WTC11 (cell line): ENCODE results near the gene LILRA6. TPM values are rescaled to one million over a fixed set of nuclear protein-coding genes. Genes with fewer than 3 reads are reported as not detected.
A peak's percentile ranks its signal among the peaks of the same experiment; 100 is the strongest.

Experiments
- ATAC-seq: fragments of 200-7000 bp; cut with Tn5 transposase; 2 replicates; pipeline ENCODE4 v1.10.0; 2021; ENCODE audit warnings: mild to moderate bottlenecking, moderate library complexity
- CTCF ChIA-PET: fragments of 300-600 bp; sonication (Branson Sonifier 250); formaldehyde crosslinking; loops from one replicate; lab custom pipeline; 2021; ENCODE audit warnings: antibody characterized with exemption; lab: Charles Lee
- POLR2A ChIA-PET: fragments of 350-600 bp; sonication (Branson Sonifier 250); formaldehyde crosslinking; loops from one replicate; lab custom pipeline; 2021; ENCODE audit warnings: antibody characterized with exemption; lab: Charles Lee
- DNase-seq: peaks from one replicate; pipeline ENCODE4 v3.0.0; 2021; ENCODE audit warnings: low spot score
- H3K27ac Mint-ChIP-seq: 2 replicates; pipeline ENCODE4 v1.8.0; 2021; ENCODE audit warnings: mixed read lengths
- H3K27me3 Mint-ChIP-seq: 2 replicates; pipeline ENCODE4 v1.8.0; 2021; ENCODE audit warnings: low read depth, mild to moderate bottlenecking, moderate library complexity, mixed read lengths
- H3K36me3 Mint-ChIP-seq: 2 replicates; pipeline ENCODE4 v1.8.0; 2021; ENCODE audit warnings: mixed read lengths
- H3K4me1 Mint-ChIP-seq: 2 replicates; pipeline ENCODE4 v1.8.0; 2022; ENCODE audit warnings: mixed read lengths
- H3K4me3 Mint-ChIP-seq: 2 replicates; pipeline ENCODE4 v1.8.0; 2021; ENCODE audit warnings: mild to moderate bottlenecking, moderate library complexity, mixed read lengths
- H3K9me3 Mint-ChIP-seq: 2 replicates; pipeline ENCODE4 v1.8.0; 2021; ENCODE audit warnings: mixed read lengths
- ARID4B ChIP-seq: sonication (generic); formaldehyde crosslinking; IDR thresholded peaks from 2 replicates; pipeline ENCODE4 v1.8.0; 2023; ENCODE audit warnings: missing genetic modification reagents, mild to moderate bottlenecking, borderline replicate concordance
- ERG ChIP-seq: fragments of 250-450 bp; sonication (Bioruptor Pico); IDR thresholded peaks from 2 replicates; pipeline ENCODE4 v1.8.0; 2021; ENCODE audit warnings: mild to moderate bottlenecking
- FOXJ3 ChIP-seq: sonication (generic); formaldehyde crosslinking; IDR thresholded peaks from 2 replicates; pipeline ENCODE4 v1.9.0; 2021; ENCODE audit warnings: missing genetic modification reagents, mild to moderate bottlenecking, borderline replicate concordance
- GABPB1 ChIP-seq: sonication (generic); formaldehyde crosslinking; IDR thresholded peaks from 2 replicates; pipeline ENCODE4 v1.8.1; 2023; ENCODE audit warnings: mild to moderate bottlenecking, missing genetic modification reagents
- GTF2I ChIP-seq: fragments of 250-450 bp; sonication (Bioruptor Pico); conservative IDR thresholded peaks from 2 replicates; pipeline ENCODE4 v1.4.0; 2021; ENCODE audit warnings: mild to moderate bottlenecking
- IRF1 ChIP-seq: sonication (generic); formaldehyde crosslinking; IDR thresholded peaks from 2 replicates; pipeline ENCODE4 v1.8.0; 2023; ENCODE audit warnings: missing genetic modification reagents
- KAT7 ChIP-seq: sonication (generic); formaldehyde crosslinking; IDR thresholded peaks from 2 replicates; pipeline ENCODE4 v1.8.1; 2023; ENCODE audit warnings: missing genetic modification reagents, mild to moderate bottlenecking, borderline replicate concordance
- MXD4 ChIP-seq: fragments of 250-450 bp; sonication (Bioruptor Pico); IDR thresholded peaks from 2 replicates; pipeline ENCODE4 v1.8.0; 2021; ENCODE audit warnings: mild to moderate bottlenecking, moderate library complexity, borderline replicate concordance
- NFYB ChIP-seq: sonication (generic); formaldehyde crosslinking; conservative IDR thresholded peaks from 2 replicates; pipeline ENCODE4 v1.8.0; 2022; ENCODE audit warnings: low read depth, missing genetic modification reagents
- OVOL2 ChIP-seq: fragments of 250-450 bp; sonication (Bioruptor Pico); IDR thresholded peaks from 2 replicates; pipeline ENCODE4 v1.9.0; 2021; ENCODE audit warnings: mild to moderate bottlenecking, borderline replicate concordance
- PRDM15 ChIP-seq: sonication (generic); formaldehyde crosslinking; IDR thresholded peaks from 2 replicates; pipeline ENCODE4 v1.8.0; 2022; ENCODE audit warnings: missing genetic modification reagents
- RELA ChIP-seq: sonication (generic); formaldehyde crosslinking; IDR thresholded peaks from 2 replicates; pipeline ENCODE4 v1.8.1; 2022; ENCODE audit warnings: missing genetic modification reagents, mild to moderate bottlenecking, borderline replicate concordance
- RORB ChIP-seq: fragments of 250-450 bp; sonication (Bioruptor Pico); IDR thresholded peaks from 2 replicates; pipeline ENCODE4 v1.9.0; 2021; ENCODE audit warnings: mild to moderate bottlenecking
- ZBTB43 ChIP-seq: sonication (generic); formaldehyde crosslinking; IDR thresholded peaks from 2 replicates; pipeline ENCODE4 v1.8.1; 2023; ENCODE audit warnings: mild to moderate bottlenecking, missing genetic modification reagents
- ZNF396 ChIP-seq: fragments of 250-450 bp; sonication (Bioruptor Pico); IDR thresholded peaks from 2 replicates; pipeline ENCODE4 v1.8.0; 2021; ENCODE audit warnings: mild to moderate bottlenecking, moderate library complexity, borderline replicate concordance
- total RNA-seq: library from RNA; stranded (reverse); gene quantifications from 3 replicates; pipeline ENCODE4 v1.2.3, GENCODE V29; 2021

Gene LILRA6
- total RNA-seq, 1 experiment from 2014 or later, result not detected

GRCh38 chr19:54211235-54211634, 31.4 kb downstream of the LILRA6 start:
- DNase-seq, result no peak
- H3K27me3 Mint-ChIP-seq, result no peaks in the 10 kb centered on the region; the same call in 1 of the 2 replicates
- no peak for ATAC-seq
- peaks cover 27% of the 10 kb centered on the region for H3K36me3 Mint-ChIP-seq
- POLR2A ChIA-PET, result no interaction called here
- no peaks in the 10 kb centered on the region for H3K9me3 Mint-ChIP-seq
- no peak for TF ChIP-seq ERG (CRISPR knock-in tag)
- TF ChIP-seq NFYB (CRISPR knock-in tag), result no peak
- TF ChIP-seq KAT7, result no peak
- no peak for TF ChIP-seq MXD4 (CRISPR knock-in tag)
- TF ChIP-seq RELA (CRISPR knock-in tag), result no peak
- TF ChIP-seq FOXJ3 (CRISPR knock-in tag), result no peak
- TF ChIP-seq ZBTB43, result no peak
- TF ChIP-seq OVOL2 (CRISPR knock-in tag), result no peak
- no peak overlapping the region for H3K4me3 Mint-ChIP-seq
- peak overlapping the region; percentile 65 for H3K27ac Mint-ChIP-seq
- CTCF ChIA-PET, result interaction anchor here (1.2 to 1.4 kb wide), 2 partner anchors 20 to 55 kb away, joined by 5 read pairs; partner anchors contain the start of gene TSEN34
- H3K4me1 Mint-ChIP-seq, result peaks cover 20% of the 10 kb centered on the region

- ATAC-seq (peak; percentile 6), DNase-seq (no peak)
- Mint-ChIP-seq H3K27ac (peak overlapping the region; percentile 52), H3K36me3 (peaks cover 39% of the 10 kb centered on the region), H3K4me1 (peaks cover 28% of the 10 kb centered on the region), H3K4me3 (no peak overlapping the region), H3K27me3 (no peaks in the 10 kb centered on the region; the same call in 1 of the 2 replicates), H3K9me3 (no peaks in the 10 kb centered on the region)
- TF ChIP-seq GABPB1 (CRISPR knock-in tag), result peak; percentile 37; the same call in 1 of the 2 replicates
- TF ChIP-seq GTF2I (CRISPR knock-in tag), result no peak
- ChIA-PET CTCF (interaction anchor here (0.5 to 2.6 kb wide), 3 partner anchors 17 to 56 kb away, joined by 3 to 14 read pairs (median 6); no protein-coding TSS in a partner anchor), POLR2A (interaction anchor here (0.7 to 3.9 kb wide), 4 partner anchors 18 to 877 kb away, joined by 3 to 21 read pairs (median 6); partner anchors contain the start of gene TSEN34)
These were observed 32.6 kb downstream of the LILRA6 start for GRCh38 chr19:54209811-54210494.

- POLR2A ChIA-PET, result interaction anchor here (0.9 to 3.9 kb wide), 6 partner anchors 9 to 108 kb away, joined by 3 to 21 read pairs (median 6); partner anchors contain the start of genes MBOAT7, RPS9 and TSEN34
- Mint-ChIP-seq H3K4me1 (peaks cover 35% of the 10 kb centered on the region), H3K27me3 (no peaks in the 10 kb centered on the region; the same call in 1 of the 2 replicates), H3K27ac (peak overlapping the region; percentile 91), H3K9me3 (no peaks in the 10 kb centered on the region), H3K36me3 (peaks cover 47% of the 10 kb centered on the region), H3K4me3 (no peak overlapping the region)
- CTCF ChIA-PET, result interaction anchor here (0.5 to 2.6 kb wide), 4 partner anchors 17 to 57 kb away, joined by 3 to 14 read pairs (median 5); no protein-coding TSS in a partner anchor
- ATAC-seq (peak; percentile 43), DNase-seq (peak; percentile 36)
- no peak for TF ChIP-seq ZNF396 (CRISPR knock-in tag)
- 0 out of 2 replicates have a peak, but pooled peaks have one; percentile 54 for TF ChIP-seq KAT7
- no peak for TF ChIP-seq PRDM15 (CRISPR knock-in tag)
- no peak for TF ChIP-seq FOXJ3 (CRISPR knock-in tag)
- TF ChIP-seq IRF1 (CRISPR knock-in tag), result peak; percentile 44; the same call in 1 of the 2 replicates
- no peak for TF ChIP-seq ARID4B
- no peak for TF ChIP-seq RORB (CRISPR knock-in tag)
- TF ChIP-seq RELA (CRISPR knock-in tag), result no peak
These were observed 33.4 kb downstream of the LILRA6 start for GRCh38 chr19:54209058-54209810.
